OCI-LY1 (cell line): ENCODE results near the gene TMEM186.

Experiments used
- EZH2 ChIP-seq: fragments of 200-600 bp; sonication (generic), shearing (Covaris generic); IDR thresholded peaks from 2 replicates; pipeline ENCODE4 v1.8.0; 2017; ENCODE audit warnings: borderline replicate concordance, mixed run types, mild to moderate bottlenecking, antibody characterized with exemption, low read length, moderate library complexity, mixed read lengths
- TF ChIP-seq, protein P1 (sequence below): fragments of 200-600 bp; sonication (generic), shearing (Covaris generic); IDR thresholded peaks from 2 replicates; pipeline ENCODE4 v1.5.1; 2017; ENCODE audit warnings: mild to moderate bottlenecking, antibody characterized with exemption, low read length, moderate library complexity, mixed read lengths

DNA sequence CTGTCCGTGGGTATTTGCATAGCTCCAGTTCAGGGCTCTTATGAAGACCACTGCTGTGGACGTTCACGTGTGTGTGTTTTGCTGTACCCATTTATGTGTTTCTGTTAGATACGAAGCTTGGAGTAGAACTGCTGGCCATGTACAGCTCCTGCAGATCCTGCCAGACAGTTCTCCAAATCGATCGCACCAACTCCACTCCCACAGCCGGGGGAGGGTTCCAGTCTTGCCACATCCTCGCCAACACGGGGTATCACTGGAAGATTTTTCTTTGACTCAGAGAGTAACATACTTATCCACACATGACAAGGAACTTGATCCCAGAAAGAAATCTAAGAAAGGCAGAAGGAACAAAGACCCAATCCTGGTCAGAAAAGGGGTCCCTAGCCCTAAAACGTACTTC, 37.4 kb downstream of the TMEM186 start:
- TF ChIP-seq, protein P1, sequence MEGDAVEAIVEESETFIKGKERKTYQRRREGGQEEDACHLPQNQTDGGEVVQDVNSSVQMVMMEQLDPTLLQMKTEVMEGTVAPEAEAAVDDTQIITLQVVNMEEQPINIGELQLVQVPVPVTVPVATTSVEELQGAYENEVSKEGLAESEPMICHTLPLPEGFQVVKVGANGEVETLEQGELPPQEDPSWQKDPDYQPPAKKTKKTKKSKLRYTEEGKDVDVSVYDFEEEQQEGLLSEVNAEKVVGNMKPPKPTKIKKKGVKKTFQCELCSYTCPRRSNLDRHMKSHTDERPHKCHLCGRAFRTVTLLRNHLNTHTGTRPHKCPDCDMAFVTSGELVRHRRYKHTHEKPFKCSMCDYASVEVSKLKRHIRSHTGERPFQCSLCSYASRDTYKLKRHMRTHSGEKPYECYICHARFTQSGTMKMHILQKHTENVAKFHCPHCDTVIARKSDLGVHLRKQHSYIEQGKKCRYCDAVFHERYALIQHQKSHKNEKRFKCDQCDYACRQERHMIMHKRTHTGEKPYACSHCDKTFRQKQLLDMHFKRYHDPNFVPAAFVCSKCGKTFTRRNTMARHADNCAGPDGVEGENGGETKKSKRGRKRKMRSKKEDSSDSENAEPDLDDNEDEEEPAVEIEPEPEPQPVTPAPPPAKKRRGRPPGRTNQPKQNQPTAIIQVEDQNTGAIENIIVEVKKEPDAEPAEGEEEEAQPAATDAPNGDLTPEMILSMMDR: no peak
- no peak for TF ChIP-seq EZH2
